Measurements from ENCODE around the gene MAPK8IP3. TPM values are rescaled to one million over a fixed set of nuclear protein-coding genes. Genes with fewer than 3 reads are reported as not detected.

The MAPK8IP3 gene
- total RNA-seq, 1 experiment from 2014 or later: 19.3 TPM

- in situ Hi-C loops (cut with HindIII; ENCODE audit: low pct_unique_long_range_greater_than_20kb, low sequenced_read_pairs): no loop called here
- no peak for DNase-seq (ENCODE audit: low read depth, low spot score)
Measured at GRCh38 chr16:1784977-1785845, 79.2 kb downstream of the MAPK8IP3 start.

- DNase-seq (ENCODE audit: low read depth, low spot score): no peak
- in situ Hi-C loops (cut with HindIII; ENCODE audit: low pct_unique_long_range_greater_than_20kb, low sequenced_read_pairs): no loop called here
Measured at GRCh38 chr16:1785846-1786170, 79.8 kb downstream of the MAPK8IP3 start.

GRCh38 chr16:1786242-1787055, 80.5 kb downstream of the MAPK8IP3 start:
- no peak for DNase-seq (ENCODE audit: low read depth, low spot score)
- in situ Hi-C loops (cut with HindIII; ENCODE audit: low pct_unique_long_range_greater_than_20kb, low sequenced_read_pairs): no loop called here

DNA sequence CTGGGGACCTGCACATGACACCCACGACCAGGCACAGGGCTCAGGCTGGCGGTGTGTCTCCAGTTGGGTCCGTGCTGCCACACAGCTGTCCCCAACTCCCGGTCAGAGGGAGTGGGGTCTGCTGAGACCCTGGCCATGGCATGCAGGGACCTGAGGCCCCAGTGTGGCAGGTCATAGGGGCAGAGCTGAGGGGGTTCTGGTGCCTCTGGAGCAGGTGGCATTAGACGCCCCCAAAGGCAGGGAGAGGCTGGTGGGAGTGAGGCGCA, 81.0 kb downstream of the MAPK8IP3 start:
- DNase-seq (ENCODE audit: low read depth, low spot score): no peak
- in situ Hi-C loops (cut with HindIII; ENCODE audit: low pct_unique_long_range_greater_than_20kb, low sequenced_read_pairs): no loop called here

- in situ Hi-C loops (cut with HindIII; ENCODE audit: low pct_unique_long_range_greater_than_20kb, low sequenced_read_pairs): no loop called here
- no peak for DNase-seq (ENCODE audit: low read depth, low spot score)
Measured at GRCh38 chr16:1787322-1788094, 81.5 kb downstream of the MAPK8IP3 start.

DNA sequence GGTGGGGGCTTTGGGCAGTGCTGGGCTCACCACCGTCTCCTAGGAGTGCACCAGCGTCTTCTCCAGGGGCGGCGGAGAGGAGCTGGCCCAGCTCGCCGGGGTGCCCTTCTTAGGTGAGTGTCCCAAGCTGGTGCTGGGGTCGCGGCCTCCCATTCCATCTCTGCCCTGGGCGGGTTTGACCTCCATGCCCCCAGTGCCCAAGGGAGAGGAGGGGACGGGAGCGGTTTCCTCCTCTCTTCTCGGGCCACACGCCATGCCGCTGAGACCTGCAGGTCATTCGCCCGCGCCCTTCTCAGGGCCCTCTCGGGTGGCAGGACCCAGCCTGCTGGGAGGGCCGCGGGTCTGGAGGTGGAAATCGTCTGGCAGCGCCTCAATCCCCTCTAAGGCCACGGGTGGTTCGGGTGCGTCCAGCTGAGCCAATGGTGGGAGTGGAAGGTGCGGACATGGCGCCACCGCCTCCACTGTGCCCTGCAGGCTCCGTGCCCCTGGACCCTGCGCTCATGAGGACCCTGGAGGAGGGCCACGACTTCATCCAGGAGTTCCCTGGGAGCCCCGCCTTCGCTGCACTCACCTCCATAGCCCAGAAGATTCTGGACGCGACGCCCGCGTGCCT, 82.2 kb downstream of the MAPK8IP3 start:
- DNase-seq (ENCODE audit: low read depth, low spot score): no peak
- in situ Hi-C loops (cut with HindIII; ENCODE audit: low pct_unique_long_range_greater_than_20kb, low sequenced_read_pairs): no loop called here

DNA sequence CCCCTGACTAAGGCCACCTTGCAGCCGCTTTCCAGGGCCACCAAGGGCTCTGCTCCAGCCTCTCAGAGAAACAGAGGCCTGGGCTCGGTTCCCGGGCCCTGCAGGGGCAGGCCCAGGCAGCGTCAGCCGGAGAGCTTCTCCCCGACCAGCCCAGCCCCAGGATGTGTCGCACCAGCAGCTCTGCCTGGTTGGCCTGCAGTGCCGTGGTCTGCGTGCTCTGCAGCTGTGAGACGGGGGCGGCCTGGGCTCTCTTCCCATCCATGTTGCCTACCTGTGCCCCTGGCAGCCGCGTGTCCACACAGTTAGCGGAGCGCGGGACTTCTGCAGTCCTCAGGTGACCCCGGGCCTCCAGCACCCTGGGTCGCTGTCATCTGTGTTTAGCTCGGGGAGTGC, 82.7 kb downstream of the MAPK8IP3 start:
- in situ Hi-C loops (cut with HindIII; ENCODE audit: low pct_unique_long_range_greater_than_20kb, low sequenced_read_pairs): no loop called here
- DNase-seq (ENCODE audit: low read depth, low spot score): no peak

DNA sequence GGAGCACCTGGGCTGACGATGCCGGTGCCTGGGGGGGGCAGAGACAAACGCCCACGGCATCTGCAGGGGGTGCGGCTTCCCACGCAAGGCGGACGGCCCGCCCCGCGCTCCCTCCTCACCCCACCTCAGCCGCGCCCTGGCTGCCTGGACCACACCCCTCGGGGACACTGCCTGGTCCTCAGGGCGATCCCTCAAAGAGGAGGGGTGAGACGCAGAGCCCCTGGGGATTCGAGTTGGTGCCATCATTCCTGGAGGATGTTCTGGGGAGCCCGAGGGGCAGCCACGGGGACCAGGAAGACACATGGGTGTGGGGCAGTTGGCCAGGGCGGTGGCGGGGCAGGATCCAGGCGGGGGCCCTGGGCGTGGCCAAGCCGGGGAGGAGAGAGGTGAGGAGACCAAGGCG, 83.6 kb downstream of the MAPK8IP3 start:
- no peak for DNase-seq (ENCODE audit: low read depth, low spot score)
- in situ Hi-C loops (cut with HindIII; ENCODE audit: low pct_unique_long_range_greater_than_20kb, low sequenced_read_pairs): no loop called here

DNA sequence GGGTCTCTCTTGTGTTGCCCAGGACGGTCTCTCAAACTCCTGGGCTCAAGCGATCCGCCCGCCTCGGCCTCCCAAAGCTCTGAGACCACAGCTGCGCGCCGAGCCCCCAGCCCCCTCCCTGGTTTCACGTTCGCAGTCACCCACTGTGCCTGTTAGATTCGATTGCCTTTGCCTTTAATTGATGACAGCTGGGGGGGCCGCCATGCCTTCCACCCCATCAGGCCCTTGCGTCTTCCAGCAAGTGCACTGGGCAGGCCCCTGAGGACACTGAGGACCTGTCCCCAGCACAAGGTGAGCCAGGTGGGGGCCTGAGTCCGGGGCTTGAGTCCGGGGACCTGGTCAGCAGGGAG, 84.2 kb downstream of the MAPK8IP3 start:
- DNase-seq (ENCODE audit: low read depth, low spot score): no peak
- in situ Hi-C loops (cut with HindIII; ENCODE audit: low pct_unique_long_range_greater_than_20kb, low sequenced_read_pairs): no loop called here

- DNase-seq (ENCODE audit: low read depth, low spot score): no peak
- in situ Hi-C loops (cut with HindIII; ENCODE audit: low pct_unique_long_range_greater_than_20kb, low sequenced_read_pairs): no loop called here
Measured at GRCh38 chr16:1790611-1791255, 84.7 kb downstream of the MAPK8IP3 start.

DNA sequence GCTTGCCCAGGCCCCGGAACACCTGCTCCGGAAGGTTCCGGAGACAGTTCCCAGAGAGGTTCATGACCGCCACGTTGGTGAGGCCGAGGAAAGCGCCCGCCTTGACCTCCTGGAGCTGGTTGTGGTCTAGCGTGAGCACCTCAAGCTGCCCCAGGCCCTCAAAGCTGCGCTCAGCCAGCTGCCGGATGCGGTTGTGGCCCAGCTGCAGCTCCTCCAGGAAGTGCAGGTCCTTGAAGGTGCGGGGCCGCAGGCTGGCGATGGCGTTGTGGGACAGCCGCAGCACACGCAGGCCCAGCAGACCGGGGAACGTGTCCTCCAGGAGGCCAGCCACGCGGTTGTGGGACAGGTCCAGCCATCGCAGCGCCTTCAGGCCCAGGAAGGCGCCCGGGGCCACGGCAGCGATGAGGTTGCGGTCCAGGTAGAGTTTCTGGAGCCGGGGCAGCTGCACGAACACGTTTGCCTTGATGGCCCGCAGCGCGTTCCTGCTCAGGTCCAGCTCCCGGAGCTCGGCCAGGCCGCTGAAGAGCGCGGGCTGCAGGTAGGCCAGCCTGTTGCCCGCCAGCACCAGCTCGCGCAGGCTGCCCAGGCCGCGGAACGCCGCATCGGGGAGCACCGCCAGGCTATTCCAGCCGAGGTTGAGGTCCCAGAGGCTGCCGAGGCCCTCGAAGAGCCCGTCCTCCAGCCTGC, 85.4 kb downstream of the MAPK8IP3 start:
- DNase-seq (ENCODE audit: low read depth, low spot score): no peak

GRCh38 chr16:1791943-1792812, 86.2 kb downstream of the MAPK8IP3 start:
- DNase-seq (ENCODE audit: low read depth, low spot score): no peak

More for the DNA sequence above, 85.4 kb downstream of the MAPK8IP3 start:
- in situ Hi-C loops (cut with HindIII; ENCODE audit: low pct_unique_long_range_greater_than_20kb, low sequenced_read_pairs): no loop called here

DNA sequence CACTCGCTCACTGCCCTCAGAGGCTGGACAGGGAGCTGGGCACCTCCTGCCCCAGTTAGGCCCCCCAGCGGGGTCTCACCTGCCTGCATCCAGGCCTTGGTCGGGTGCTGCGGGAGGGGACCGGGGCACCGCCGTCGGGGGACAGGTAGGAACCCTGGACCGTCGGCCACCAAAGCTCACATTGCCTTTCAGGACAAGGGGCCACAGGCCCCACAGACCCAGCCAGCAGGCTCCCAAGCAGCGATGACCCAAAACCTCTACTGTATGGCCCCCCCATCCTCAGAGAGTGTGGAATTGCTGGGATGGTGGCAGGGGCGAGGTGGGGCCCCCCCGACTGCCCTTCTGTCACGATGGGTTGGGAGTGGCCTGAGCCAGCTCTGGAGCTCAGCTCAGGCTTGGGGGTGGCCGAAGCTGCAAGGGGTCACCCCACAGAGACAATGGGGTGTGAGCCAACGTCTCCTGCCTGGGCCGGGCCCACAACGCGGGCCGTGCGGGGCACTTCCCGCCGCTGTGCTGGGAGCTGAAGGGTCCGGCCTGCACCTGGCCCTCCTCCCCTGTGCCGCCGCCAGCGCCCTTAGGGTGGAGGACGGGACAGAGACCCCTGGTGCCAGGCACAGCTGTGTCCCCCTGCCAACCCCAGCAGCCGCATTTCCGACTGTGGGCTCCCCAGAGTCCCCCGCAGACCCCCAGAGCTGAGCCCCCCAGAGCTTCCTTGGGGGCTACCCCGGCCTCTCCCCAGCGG, 87.0 kb downstream of the MAPK8IP3 start:
- in situ Hi-C loops (cut with HindIII; ENCODE audit: low pct_unique_long_range_greater_than_20kb, low sequenced_read_pairs): no loop called here
- DNase-seq (ENCODE audit: low read depth, low spot score): no peak

More at GRCh38 chr16:1791943-1792812, 86.2 kb downstream of the MAPK8IP3 start:
- in situ Hi-C loops (cut with HindIII; ENCODE audit: low pct_unique_long_range_greater_than_20kb, low sequenced_read_pairs): no loop called here

- in situ Hi-C loops (cut with HindIII; ENCODE audit: low pct_unique_long_range_greater_than_20kb, low sequenced_read_pairs): no loop called here
- no peak for DNase-seq (ENCODE audit: low read depth, low spot score)
Measured at GRCh38 chr16:1793578-1794220, 87.7 kb downstream of the MAPK8IP3 start, which contains the start of gene IGFALS. Gene IGFALS, minus strand, starts transcription at chr16:1793705. Its CDS starts 53 bp downstream, at chr16:1793652.

DNA sequence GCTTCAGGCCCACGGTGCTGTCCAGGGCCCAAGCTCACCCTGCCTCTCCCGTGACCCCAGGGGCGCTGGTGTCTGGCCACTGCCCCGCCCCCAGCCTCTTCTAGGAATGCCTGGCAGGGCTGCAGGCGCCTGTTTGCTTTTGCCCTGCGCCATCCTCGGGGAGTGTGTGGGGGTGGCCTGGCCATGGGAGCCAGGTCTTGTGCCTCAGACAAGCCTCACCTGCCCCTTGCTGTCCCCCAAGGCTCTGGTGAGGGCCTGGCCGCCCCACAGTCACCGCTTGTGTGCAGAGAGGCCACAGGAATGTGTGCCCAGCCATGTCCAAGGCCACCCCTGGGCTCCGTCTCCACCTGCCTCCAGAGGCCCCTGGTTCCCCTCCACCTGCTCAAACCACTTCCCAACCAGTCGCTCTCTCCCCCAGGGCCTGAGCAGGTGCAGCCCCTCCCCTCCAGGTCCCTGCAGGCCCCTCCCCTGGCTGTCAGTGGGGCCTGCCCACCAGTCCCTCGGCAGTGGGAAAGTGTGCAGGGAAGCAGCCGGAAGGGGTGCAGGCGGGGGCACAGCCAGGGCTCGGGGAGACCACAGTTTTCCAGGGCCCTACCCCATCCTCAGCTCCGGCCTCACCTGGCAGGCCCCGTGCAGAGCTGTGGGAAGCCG, 88.4 kb downstream of the MAPK8IP3 start:
- DNase-seq (ENCODE audit: low read depth, low spot score): no peak
- in situ Hi-C loops (cut with HindIII; ENCODE audit: low pct_unique_long_range_greater_than_20kb, low sequenced_read_pairs): no loop called here
